MCF 10A (cell line): ENCODE data around the gene CENPW. TPM values are rescaled to one million over a fixed set of nuclear protein-coding genes. Genes with fewer than 3 reads are reported as not detected.

Experiments used
- BruUV-seq: library from RNA; stranded (reverse); fragments of 400-500 nt; replicated peaks from 2 replicates; lab custom pipeline; 2021; lab: Mats Ljungman, UMichigan
- CTCF ChIA-PET: fragments of 300-600 bp; sonication (Branson Sonifier 250); formaldehyde crosslinking; extraction: SDS; loops from one replicate; lab custom pipeline; 2021; ENCODE audit warnings: antibody characterized with exemption, inconsistent platforms; lab: Yijun Ruan, JAX
- POLR2A ChIA-PET: fragments of 300-600, 350-650 bp; sonication (Branson Sonifier 250); formaldehyde crosslinking; extraction: SDS; loops from one replicate; lab custom pipeline; 2020; ENCODE audit warnings: antibody characterized with exemption, inconsistent platforms; lab: Yijun Ruan, JAX
- DNase-seq: peaks from one replicate; pipeline ENCODE4 v3.0.0-alpha.2; 2018; ENCODE audit not compliant: unreplicated experiment
- H3K27ac Mint-ChIP-seq: one replicate; pipeline ENCODE4 v1.8.0; 2022; ENCODE audit warnings: mild to moderate bottlenecking, low read depth, mixed read lengths; ENCODE audit not compliant: unreplicated experiment
- H3K27me3 Mint-ChIP-seq: one replicate; pipeline ENCODE4 v1.8.0; 2022; ENCODE audit warnings: mixed read lengths; ENCODE audit not compliant: insufficient read depth, unreplicated experiment
- H3K36me3 Mint-ChIP-seq: one replicate; pipeline ENCODE4 v1.8.0; 2022; ENCODE audit warnings: mild to moderate bottlenecking, moderate library complexity, mixed read lengths; ENCODE audit not compliant: insufficient read depth, unreplicated experiment
- H3K4me1 Mint-ChIP-seq: one replicate; pipeline ENCODE4 v1.8.0; 2022; ENCODE audit warnings: mixed read lengths; ENCODE audit not compliant: insufficient read depth, unreplicated experiment
- H3K4me3 Mint-ChIP-seq: one replicate; pipeline ENCODE4 v1.8.0; 2022; ENCODE audit warnings: mild to moderate bottlenecking, moderate library complexity, mixed read lengths; ENCODE audit not compliant: unreplicated experiment
- H3K9me3 Mint-ChIP-seq: one replicate; pipeline ENCODE4 v1.8.0; 2022; ENCODE audit warnings: mixed read lengths; ENCODE audit not compliant: unreplicated experiment
- CTCF ChIP-seq: fragments of 200-600 bp; IDR thresholded peaks from one replicate; pipeline ENCODE4 v1.8.0; 2022; ENCODE audit warnings: antibody characterized with exemption, mild to moderate bottlenecking; ENCODE audit not compliant: unreplicated experiment
- intact Hi-C: fragments of 100-400 bp; cut with micrococcal nuclease; formaldehyde crosslinking; loops from 2 replicates; pipeline ENCODE4 v1.14.1; 2022
- total RNA-seq: library from RNA; stranded (reverse); gene quantifications from 2 replicates; pipeline ENCODE4 v1.2.3, GENCODE V29; 2022

CENPW gene
- total RNA-seq, 1 experiment from 2014 or later = 31.1 TPM

GRCh38 chr6:126312013-126312665 is 27.8 kb upstream of the CENPW start:
- peak; percentile 51 for DNase-seq
- Mint-ChIP-seq H3K4me1 (peaks cover 5% of the 10 kb centered on the region), H3K27ac (no peak overlapping the region), H3K4me3 (no peak overlapping the region), H3K36me3 (no peaks in the 10 kb centered on the region), H3K27me3 (no peaks in the 10 kb centered on the region), H3K9me3 (no peaks in the 10 kb centered on the region)
- peak; percentile 21 for TF ChIP-seq CTCF
- POLR2A ChIA-PET = interaction anchor here (0.6 kb wide), 1 partner anchor 36 kb away, joined by 3 read pairs; no protein-coding TSS in a partner anchor
- intact Hi-C loops = loop anchor here (5.0 kb wide), 1 partner anchor 135 kb away; no protein-coding TSS in a partner anchor
- no TSS peak for BruUV-seq
- CTCF ChIA-PET = interaction anchor here (0.7 kb wide), 1 partner anchor 11 kb away, joined by 3 read pairs; no protein-coding TSS in a partner anchor

- Mint-ChIP-seq H3K4me1 (no peaks in the 10 kb centered on the region), H3K27me3 (no peaks in the 10 kb centered on the region), H3K27ac (no peak overlapping the region), H3K36me3 (no peaks in the 10 kb centered on the region), H3K9me3 (no peaks in the 10 kb centered on the region), H3K4me3 (no peak overlapping the region)
- ChIA-PET POLR2A (interaction anchor here (0.7 kb wide), 1 partner anchor 74 kb away, joined by 3 read pairs; no protein-coding TSS in a partner anchor), CTCF (no interaction called here)
- DNase-seq = no peak
- BruUV-seq = no TSS peak
- TF ChIP-seq CTCF = no peak
- intact Hi-C loops = loop anchor here (5.0 kb wide), 1 partner anchor 137 kb away; no protein-coding TSS in a partner anchor
These were observed 26.0 kb upstream of the CENPW start for GRCh38 chr6:126313941-126314340.

GRCh38 chr6:126318797-126319196 is 21.1 kb upstream of the CENPW start:
- TF ChIP-seq CTCF = no peak
- POLR2A ChIA-PET = no interaction called here
- Mint-ChIP-seq H3K4me3 (no peak overlapping the region), H3K36me3 (no peaks in the 10 kb centered on the region), H3K9me3 (no peaks in the 10 kb centered on the region), H3K27me3 (no peaks in the 10 kb centered on the region), H3K27ac (no peak overlapping the region), H3K4me1 (no peaks in the 10 kb centered on the region)
- CTCF ChIA-PET = interaction anchor here (0.5 kb wide), 1 partner anchor 14 kb away, joined by 3 read pairs; no protein-coding TSS in a partner anchor
- no TSS peak for BruUV-seq
- intact Hi-C loops = no loop called here
- DNase-seq = no peak

- POLR2A ChIA-PET = no interaction called here
- Mint-ChIP-seq H3K36me3 (no peaks in the 10 kb centered on the region), H3K27ac (no peak overlapping the region), H3K4me3 (no peak overlapping the region), H3K9me3 (no peaks in the 10 kb centered on the region), H3K27me3 (no peaks in the 10 kb centered on the region), H3K4me1 (no peaks in the 10 kb centered on the region)
- no peak for TF ChIP-seq CTCF
- no peak for DNase-seq
- CTCF ChIA-PET = interaction anchor here (0.6 kb wide), 2 partner anchors 568 to 1022 kb away, joined by 3 read pairs; no protein-coding TSS in a partner anchor
- intact Hi-C loops = no loop called here
- no TSS peak for BruUV-seq
These were observed 6.2 kb upstream of the CENPW start for GRCh38 chr6:126333729-126334128.
